PC-9 (cell line): ENCODE data around the gene NFE2L3. TPM values are rescaled to one million over a fixed set of nuclear protein-coding genes. Genes with fewer than 3 reads are reported as not detected.
A peak's percentile ranks its signal among the peaks of the same experiment; 100 is the strongest.
"Not testable (repeated sequence)": the region's sequence is repeated elsewhere in the genome, so short reads cannot be mapped to it uniquely, and the experiment has no call there.

Experiments used
- BruUV-seq: library from RNA; stranded (reverse); fragments of 400-500 nt; replicated peaks from 2 replicates; lab custom pipeline; 2021; lab: Mats Ljungman, UMichigan
- CTCF ChIA-PET: fragments of 300-600 bp; sonication (Branson Sonifier 250); formaldehyde crosslinking; loops from one replicate; lab custom pipeline; 2022; ENCODE audit warnings: antibody characterized with exemption; lab: Charles Lee
- POLR2A ChIA-PET: fragments of 300-600 bp; sonication (Branson Sonifier 250); formaldehyde crosslinking; loops from one replicate; lab custom pipeline; 2022; ENCODE audit warnings: antibody characterized with exemption; ENCODE audit not compliant: unreplicated experiment; lab: Charles Lee
- DNase-seq, 2 experiments: peaks; one replicate each; pipeline versions ENCODE4 v3.0.0 to v3.0.0-alpha.2; 2015 to 2022; ENCODE audit warnings: mixed read lengths in 1 of 2
- H2AFZ ChIP-seq: fragments of 200-600 bp; sonication (generic); 2 replicates; pipeline ENCODE4 v1.8.1; 2017; ENCODE audit warnings: antibody characterized with exemption
- H3F3A ChIP-seq: fragments of 200-600 bp; sonication (generic); 2 replicates; pipeline ENCODE4 v1.8.1; 2017; ENCODE audit warnings: antibody characterized with exemption, mild to moderate bottlenecking, low read depth; ENCODE audit not compliant: insufficient read depth
- H3K27ac ChIP-seq: fragments of 200-600 bp; sonication (generic); 2 replicates; pipeline ENCODE4 v1.6.1; 2016; ENCODE audit warnings: mixed run types
- H3K27me3 ChIP-seq: fragments of 200-600 bp; sonication (generic); 2 replicates; pipeline ENCODE4 v1.6.1; 2016; ENCODE audit warnings: low read depth, mixed run types; ENCODE audit not compliant: insufficient read depth
- H3K36me3 ChIP-seq: fragments of 200-600 bp; sonication (generic); 2 replicates; pipeline ENCODE4 v1.6.1; 2016; ENCODE audit warnings: low read depth, mixed run types
- H3K4me1 ChIP-seq: fragments of 200-600 bp; sonication (generic); replicated peaks from 2 replicates; pipeline ENCODE4 v1.6.1; 2016; ENCODE audit warnings: mixed run types; ENCODE audit not compliant: insufficient read depth
- H3K4me2 ChIP-seq: fragments of 200-600 bp; sonication (generic); 2 replicates; pipeline ENCODE4 v1.6.1; 2017; ENCODE audit warnings: mixed run types
- H3K4me3 ChIP-seq: fragments of 200-600 bp; sonication (generic); 2 replicates; pipeline ENCODE4 v1.6.1; 2016; ENCODE audit warnings: mixed run types
- H3K79me2 ChIP-seq: fragments of 200-600 bp; sonication (generic); 2 replicates; pipeline ENCODE4 v1.6.1; 2017; ENCODE audit warnings: low read depth, mixed run types
- H3K9me2 ChIP-seq: fragments of 200-600 bp; sonication (generic); 2 replicates; pipeline ENCODE4 v1.8.1; 2017; ENCODE audit warnings: mild to moderate bottlenecking; ENCODE audit not compliant: insufficient read depth
- H3K9me3 ChIP-seq: fragments of 200-600 bp; sonication (generic); 2 replicates; pipeline ENCODE4 v1.8.1; 2016; ENCODE audit warnings: low read depth; ENCODE audit not compliant: insufficient read depth
- H4K20me1 ChIP-seq: fragments of 200-600 bp; sonication (generic); 2 replicates; pipeline ENCODE4 v1.8.1; 2017; ENCODE audit not compliant: insufficient read depth
- EZH2 ChIP-seq: fragments of 200-600 bp; sonication (generic); IDR thresholded peaks from 2 replicates; pipeline ENCODE4 v1.8.0; 2017; ENCODE audit warnings: antibody characterized with exemption, low read depth
- intact Hi-C: fragments of 100-400 bp; cut with micrococcal nuclease; formaldehyde crosslinking; loops from one replicate; pipeline ENCODE4 v1.10.0; 2022; ENCODE audit not compliant: unreplicated experiment
- total RNA-seq: library from RNA; stranded (reverse); gene quantifications from 2 replicates; pipeline ENCODE4 v1.2.3, GENCODE V29; 2021
- TF ChIP-seq, protein P1 (sequence below): fragments of 200-600 bp; sonication (generic); conservative IDR thresholded peaks from 2 replicates; pipeline ENCODE4 v1.6.1; 2017; ENCODE audit warnings: mixed run types, antibody characterized with exemption, mild to moderate bottlenecking, moderate library complexity

The NFE2L3 gene
- total RNA-seq, 1 experiment from 2014 or later, result 49.1 TPM

- H3K27me3 ChIP-seq, result no peaks in the 10 kb centered on the region
- no peak overlapping the region for H3K27ac ChIP-seq
- peaks cover 98% of the 10 kb centered on the region for H3K79me2 ChIP-seq
- H3K36me3 ChIP-seq, result peaks cover 14% of the 10 kb centered on the region
- H3K4me1 ChIP-seq, result peaks cover 70% of the 10 kb centered on the region
- ChIA-PET POLR2A (no interaction called here), CTCF (no interaction called here)
- H3K4me3 ChIP-seq, result no peak overlapping the region
- no peak for TF ChIP-seq EZH2
- TF ChIP-seq, protein P1, sequence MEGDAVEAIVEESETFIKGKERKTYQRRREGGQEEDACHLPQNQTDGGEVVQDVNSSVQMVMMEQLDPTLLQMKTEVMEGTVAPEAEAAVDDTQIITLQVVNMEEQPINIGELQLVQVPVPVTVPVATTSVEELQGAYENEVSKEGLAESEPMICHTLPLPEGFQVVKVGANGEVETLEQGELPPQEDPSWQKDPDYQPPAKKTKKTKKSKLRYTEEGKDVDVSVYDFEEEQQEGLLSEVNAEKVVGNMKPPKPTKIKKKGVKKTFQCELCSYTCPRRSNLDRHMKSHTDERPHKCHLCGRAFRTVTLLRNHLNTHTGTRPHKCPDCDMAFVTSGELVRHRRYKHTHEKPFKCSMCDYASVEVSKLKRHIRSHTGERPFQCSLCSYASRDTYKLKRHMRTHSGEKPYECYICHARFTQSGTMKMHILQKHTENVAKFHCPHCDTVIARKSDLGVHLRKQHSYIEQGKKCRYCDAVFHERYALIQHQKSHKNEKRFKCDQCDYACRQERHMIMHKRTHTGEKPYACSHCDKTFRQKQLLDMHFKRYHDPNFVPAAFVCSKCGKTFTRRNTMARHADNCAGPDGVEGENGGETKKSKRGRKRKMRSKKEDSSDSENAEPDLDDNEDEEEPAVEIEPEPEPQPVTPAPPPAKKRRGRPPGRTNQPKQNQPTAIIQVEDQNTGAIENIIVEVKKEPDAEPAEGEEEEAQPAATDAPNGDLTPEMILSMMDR, result no peak
- H3F3A ChIP-seq, result peaks cover 64% of the 10 kb centered on the region
- H4K20me1 ChIP-seq, result no peaks in the 10 kb centered on the region; the same call in none of the 2 replicates
- intact Hi-C loops, result no loop called here
- no TSS peak for BruUV-seq
- no peak overlapping the region for H3K4me2 ChIP-seq
- peaks cover 8% of the 10 kb centered on the region; the same call in 1 of the 2 replicates for H3K9me3 ChIP-seq
- DNase-seq, result no peak
- no peak overlapping the region for H2AFZ ChIP-seq
- no peaks in the 10 kb centered on the region for H3K9me2 ChIP-seq
Measured at GRCh38 chr7:26162431-26162830, 10.4 kb downstream of the NFE2L3 start.

GRCh38 chr7:26163804-26164203 is 11.8 kb downstream of the NFE2L3 start:
- BruUV-seq, CTCF ChIA-PET: not testable (repeated sequence)
- peaks cover 98% of the 10 kb centered on the region for H3K79me2 ChIP-seq

DNA sequence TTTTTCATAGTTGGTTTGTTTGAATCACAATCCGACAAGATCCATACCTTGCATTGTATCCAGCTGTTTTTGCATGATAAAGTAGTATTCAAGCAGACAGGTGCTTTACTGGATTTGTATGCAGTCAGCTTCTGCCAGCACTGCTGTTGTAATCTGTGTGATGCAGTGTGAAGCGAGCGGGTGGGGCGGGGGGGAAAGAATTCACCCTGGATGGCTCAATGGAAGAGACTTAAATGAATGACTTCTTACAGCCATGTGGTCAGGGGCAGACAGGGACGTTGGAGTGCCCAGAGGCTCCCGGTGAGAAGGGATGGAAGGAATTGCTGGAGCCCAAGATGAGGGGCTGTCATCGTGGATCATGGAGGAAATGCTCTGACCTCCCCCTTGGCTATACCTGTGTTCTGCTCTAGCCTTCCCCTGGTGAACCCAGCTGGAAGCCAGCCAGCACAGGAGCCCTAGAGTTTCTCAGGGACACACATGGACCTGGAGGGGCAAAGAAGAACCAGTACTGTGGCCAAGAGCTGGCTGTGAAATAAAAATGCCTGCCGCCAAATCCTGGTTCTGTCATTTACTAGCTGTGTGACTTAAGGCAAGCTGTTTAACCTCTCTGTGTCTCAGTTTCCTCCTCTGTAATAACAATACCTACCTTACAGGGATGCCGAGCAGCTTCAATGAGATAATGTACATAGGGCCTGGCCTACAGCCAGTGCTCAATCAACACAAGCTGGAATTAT is 14.1 kb downstream of the NFE2L3 start:
- CTCF ChIA-PET, result interaction anchor here (0.5 kb wide), 1 partner anchor 984 kb away, joined by 5 read pairs; no protein-coding TSS in a partner anchor
- Histone ChIP-seq H4K20me1 (no peaks in the 10 kb centered on the region; the same call in none of the 2 replicates), H3K27me3 (no peaks in the 10 kb centered on the region), H3K27ac (peak overlapping the region; percentile 86), H2AFZ (no peak overlapping the region), H3K9me3 (peaks cover 18% of the 10 kb centered on the region; the same call in 1 of the 2 replicates), H3K36me3 (peaks cover 27% of the 10 kb centered on the region), H3K9me2 (no peaks in the 10 kb centered on the region), H3K79me2 (peaks cover 98% of the 10 kb centered on the region), H3K4me2 (peak overlapping the region; percentile 70), H3K4me1 (peaks cover 70% of the 10 kb centered on the region), H3F3A (peaks cover 52% of the 10 kb centered on the region), H3K4me3 (peak overlapping the region; percentile 33; the same call in 1 of the 2 replicates)
- BruUV-seq, result no TSS peak
- intact Hi-C loops, result no loop called here
- TF ChIP-seq EZH2, result no peak
- TF ChIP-seq, protein P1, result no peak
- no peak for DNase-seq
- POLR2A ChIA-PET, result interaction anchor here (0.6 kb wide), 1 partner anchor 22 kb away, joined by 6 read pairs; no protein-coding TSS in a partner anchor

More at GRCh38 chr7:26163804-26164203, 11.8 kb downstream of the NFE2L3 start:
- H3K4me2 ChIP-seq, intact Hi-C loops, H3K27me3 ChIP-seq, H4K20me1 ChIP-seq, POLR2A ChIA-PET, H3K27ac ChIP-seq, H3K9me2 ChIP-seq, H3K4me3 ChIP-seq, DNase-seq, H2AFZ ChIP-seq, H3K9me3 ChIP-seq: not testable (repeated sequence)
- H3K36me3 ChIP-seq, result peaks cover 11% of the 10 kb centered on the region
- peaks cover 70% of the 10 kb centered on the region for H3K4me1 ChIP-seq
- H3F3A ChIP-seq, result peaks cover 61% of the 10 kb centered on the region
